Neural progenitor cell (in vitro differentiated cells): ENCODE data around the gene RPL7A. TPM values are rescaled to one million over a fixed set of nuclear protein-coding genes. Genes with fewer than 3 reads are reported as not detected.

Source experiments
- DNase-seq: peaks from one replicate; pipeline ENCODE4 v3.0.0-alpha.2; 2016; ENCODE audit warnings: low spot score
- H2AFZ ChIP-seq: fragments of 200-600 bp; sonication (generic); replicated peaks from 2 replicates; pipeline ENCODE4 v1.6.1; 2016; ENCODE audit warnings: antibody characterized with exemption
- H3F3A ChIP-seq: fragments of 200-600 bp; sonication (generic); 2 replicates; pipeline ENCODE4 v1.6.1; 2016; ENCODE audit warnings: antibody characterized with exemption, low read depth
- H3K27ac ChIP-seq: fragments of 200-600 bp; sonication (generic); 2 replicates; pipeline ENCODE4 v1.5.1; 2016; ENCODE audit warnings: mild to moderate bottlenecking
- H3K27me3 ChIP-seq: fragments of 200-600 bp; sonication (generic); 2 replicates; pipeline ENCODE4 v1.6.1; 2016; ENCODE audit warnings: mild to moderate bottlenecking, moderate library complexity
- H3K36me3 ChIP-seq: fragments of 200-600 bp; sonication (generic); 2 replicates; pipeline ENCODE4 v1.5.1; 2016
- H3K4me1 ChIP-seq: fragments of 200-600 bp; sonication (generic); 2 replicates; pipeline ENCODE4 v1.6.1; 2016; ENCODE audit warnings: mixed run types
- H3K4me2 ChIP-seq: fragments of 200-600 bp; sonication (generic); 2 replicates; pipeline ENCODE4 v1.6.1; 2016
- H3K4me3 ChIP-seq: fragments of 200-600 bp; sonication (generic); 2 replicates; pipeline ENCODE4 v1.5.1; 2016
- H3K79me2 ChIP-seq: fragments of 200-600 bp; sonication (generic); 2 replicates; pipeline ENCODE4 v1.6.1; 2016; ENCODE audit warnings: low read depth
- H3K9ac ChIP-seq: fragments of 200-600 bp; sonication (generic); 2 replicates; pipeline ENCODE4 v1.6.1; 2016
- H3K9me3 ChIP-seq: fragments of 200-600 bp; sonication (generic); 2 replicates; pipeline ENCODE4 v1.5.1; 2016; ENCODE audit warnings: low read depth
- H4K20me1 ChIP-seq: fragments of 200-600 bp; sonication (generic); 2 replicates; pipeline ENCODE4 v1.6.1; 2016; ENCODE audit warnings: low read depth
- H3K27ac Mint-ChIP-seq: 3 replicates; pipeline ENCODE4 v1.8.0; 2021; ENCODE audit warnings: mixed read lengths
- H3K27me3 Mint-ChIP-seq: 2 replicates; pipeline ENCODE4 v1.8.0; 2022; ENCODE audit warnings: low read depth, mild to moderate bottlenecking, inconsistent platforms, moderate library complexity, mixed read lengths; ENCODE audit not compliant: insufficient read depth
- H3K36me3 Mint-ChIP-seq: 3 replicates; pipeline ENCODE4 v1.8.0; 2021; ENCODE audit warnings: mixed read lengths
- H3K4me1 Mint-ChIP-seq: 3 replicates; pipeline ENCODE4 v1.8.0; 2021; ENCODE audit warnings: mixed read lengths
- H3K4me3 Mint-ChIP-seq: 3 replicates; pipeline ENCODE4 v1.8.0; 2021; ENCODE audit warnings: mild to moderate bottlenecking, moderate library complexity, mixed read lengths
- H3K9me3 Mint-ChIP-seq: 3 replicates; pipeline ENCODE4 v1.8.0; 2020; ENCODE audit warnings: mixed read lengths
- CTCF ChIP-seq: fragments of 200-600 bp; sonication (generic); IDR thresholded peaks from 2 replicates; pipeline ENCODE4 v1.5.1; 2017; ENCODE audit warnings: antibody characterized with exemption, mild to moderate bottlenecking
- EZH2 ChIP-seq: fragments of 200-600 bp; sonication (generic); IDR thresholded peaks from 2 replicates; pipeline ENCODE4 v1.6.1; 2017; ENCODE audit warnings: antibody characterized with exemption, mild to moderate bottlenecking, moderate library complexity
- EZH2phosphoT487 ChIP-seq: fragments of 200-600 bp; sonication (generic); IDR thresholded peaks from 2 replicates; pipeline ENCODE4 v1.6.1; 2017; ENCODE audit warnings: antibody characterized with exemption
- total RNA-seq: library from RNA; depleted of rRNA; stranded (reverse); fragments of >200 nt; gene quantifications from 2 replicates; pipeline ENCODE4 v1.2.3, GENCODE V29; 2015; ENCODE audit warnings: low replicate concordance

The RPL7A gene
- total RNA-seq, 1 donor from 2014 or later = 3,449 TPM

- H3K36me3 ChIP-seq = no peaks in the 10 kb centered on the region
- H3K9ac ChIP-seq = no peak overlapping the region
- peaks cover 33% of the 10 kb centered on the region for H3F3A ChIP-seq
- no peaks in the 10 kb centered on the region for H3K27me3 ChIP-seq
- no peak for DNase-seq
- H3K4me2 ChIP-seq = no peak overlapping the region
- TF ChIP-seq EZH2phosphoT487 (no peak), CTCF (no peak), EZH2 (no peak)
- Mint-ChIP-seq H3K9me3 (no peaks in the 10 kb centered on the region), H3K27me3 (peaks cover 5% of the 10 kb centered on the region), H3K36me3 (peaks cover 22% of the 10 kb centered on the region), H3K27ac (no peak overlapping the region), H3K4me3 (no peak overlapping the region), H3K4me1 (peaks cover 9% of the 10 kb centered on the region)
- H2AFZ ChIP-seq = no peak overlapping the region
- H3K4me1 ChIP-seq = peaks cover 10% of the 10 kb centered on the region
- no peaks in the 10 kb centered on the region for H3K9me3 ChIP-seq
- no peak overlapping the region for H3K27ac ChIP-seq
- H3K79me2 ChIP-seq = peaks cover 13% of the 10 kb centered on the region
- H3K4me3 ChIP-seq = no peak overlapping the region
- H4K20me1 ChIP-seq = peaks cover 14% of the 10 kb centered on the region
Measured at GRCh38 chr9:133339641-133340040, 8.4 kb upstream of the RPL7A start.

GRCh38 chr9:133340256-133340655 lies 7.8 kb upstream of the RPL7A start:
- Histone ChIP-seq H2AFZ (no peak overlapping the region), H3K36me3 (no peaks in the 10 kb centered on the region), H3K4me3 (no peak overlapping the region), H3K27me3 (no peaks in the 10 kb centered on the region), H3K79me2 (peaks cover 10% of the 10 kb centered on the region), H4K20me1 (peaks cover 10% of the 10 kb centered on the region), H3K4me2 (no peak overlapping the region), H3K9me3 (no peaks in the 10 kb centered on the region), H3F3A (peaks cover 30% of the 10 kb centered on the region), H3K27ac (no peak overlapping the region), H3K4me1 (peaks cover 5% of the 10 kb centered on the region), H3K9ac (no peak overlapping the region)
- Mint-ChIP-seq H3K27me3 (peaks cover 5% of the 10 kb centered on the region), H3K9me3 (no peaks in the 10 kb centered on the region), H3K4me3 (no peak overlapping the region), H3K27ac (no peak overlapping the region), H3K4me1 (peaks cover 6% of the 10 kb centered on the region), H3K36me3 (peaks cover 22% of the 10 kb centered on the region)
- DNase-seq = no peak
- no peak for TF ChIP-seq CTCF
- no peak for TF ChIP-seq EZH2phosphoT487
- TF ChIP-seq EZH2 = no peak

- Histone ChIP-seq H2AFZ (no peak overlapping the region), H3K4me2 (no peak overlapping the region), H3K79me2 (peaks cover 10% of the 10 kb centered on the region), H3K27ac (no peak overlapping the region), H3K9ac (no peak overlapping the region), H3K9me3 (no peaks in the 10 kb centered on the region), H4K20me1 (peaks cover 14% of the 10 kb centered on the region), H3K4me1 (peaks cover 5% of the 10 kb centered on the region), H3F3A (peaks cover 26% of the 10 kb centered on the region), H3K27me3 (no peaks in the 10 kb centered on the region), H3K4me3 (no peak overlapping the region), H3K36me3 (no peaks in the 10 kb centered on the region)
- DNase-seq = no peak
- no peaks in the 10 kb centered on the region for H3K9me3 Mint-ChIP-seq
- no peak overlapping the region for H3K27ac Mint-ChIP-seq
- no peak for TF ChIP-seq CTCF
- TF ChIP-seq EZH2phosphoT487 = no peak
- no peak for TF ChIP-seq EZH2
- H3K36me3 Mint-ChIP-seq = peaks cover 22% of the 10 kb centered on the region
- H3K27me3 Mint-ChIP-seq = peaks cover 3% of the 10 kb centered on the region
- H3K4me3 Mint-ChIP-seq = no peak overlapping the region
- peaks cover 4% of the 10 kb centered on the region for H3K4me1 Mint-ChIP-seq
Measured at GRCh38 chr9:133340916-133341315, 7.1 kb upstream of the RPL7A start.
